ENCODE measurements around the gene SLC25A26.

Gene SLC25A26

GRCh38 chr3:66399529-66400232 lies 178.9 kb downstream of the SLC25A26 start:
- Histone ChIP-seq H3K27ac (peak overlapping the region; percentile 83), H3K36me3 (peaks cover 8% of the 10 kb centered on the region), H3K4me3 (ENCODE audit: low read depth, low read length) (no peak overlapping the region), H3K9me3 (ENCODE audit: severe bottlenecking) (no peaks in the 10 kb centered on the region), H3K27me3 (ENCODE audit: insufficient read depth, low read depth, severe bottlenecking) (no peaks in the 10 kb centered on the region)
- TF ChIP-seq CTCF (IDR thresholded peaks at IDR 0.05; ENCODE audit: low read depth, low read length), result no peak
- DNase-seq, result no peak

GRCh38 chr3:66400411-66401156 lies 179.8 kb downstream of the SLC25A26 start:
- H3K27me3 ChIP-seq (ENCODE audit: insufficient read depth, low read depth, severe bottlenecking), result no peaks in the 10 kb centered on the region
- no peak overlapping the region for H3K27ac ChIP-seq
- DNase-seq, result no peak
- peaks cover 8% of the 10 kb centered on the region for H3K36me3 ChIP-seq
- no peaks in the 10 kb centered on the region for H3K9me3 ChIP-seq (ENCODE audit: severe bottlenecking)
- H3K4me3 ChIP-seq (ENCODE audit: low read depth, low read length), result no peak overlapping the region
- no peak for TF ChIP-seq CTCF (IDR thresholded peaks at IDR 0.05; ENCODE audit: low read depth, low read length)

GRCh38 chr3:66401157-66401550 lies 180.4 kb downstream of the SLC25A26 start:
- H3K36me3 ChIP-seq, result peaks cover 4% of the 10 kb centered on the region
- no peak overlapping the region for H3K4me3 ChIP-seq (ENCODE audit: low read depth, low read length)
- DNase-seq, result no peak
- H3K27me3 ChIP-seq (ENCODE audit: insufficient read depth, low read depth, severe bottlenecking), result no peaks in the 10 kb centered on the region
- TF ChIP-seq CTCF (IDR thresholded peaks at IDR 0.05; ENCODE audit: low read depth, low read length), result no peak
- no peaks in the 10 kb centered on the region for H3K9me3 ChIP-seq (ENCODE audit: severe bottlenecking)
- H3K27ac ChIP-seq, result 0 out of 2 replicates have a peak overlapping the region, but pooled peaks have one; percentile 34

- no peak for TF ChIP-seq CTCF (IDR thresholded peaks at IDR 0.05; ENCODE audit: low read depth, low read length)
- Histone ChIP-seq H3K27me3 (ENCODE audit: insufficient read depth, low read depth, severe bottlenecking) (no peaks in the 10 kb centered on the region), H3K4me3 (ENCODE audit: low read depth, low read length) (no peak overlapping the region), H3K9me3 (ENCODE audit: severe bottlenecking) (no peaks in the 10 kb centered on the region), H3K27ac (no peak overlapping the region), H3K36me3 (peaks cover 4% of the 10 kb centered on the region)
- DNase-seq, result peak; percentile 38
Observed at GRCh38 chr3:66401675-66402491, 181.1 kb downstream of the SLC25A26 start.

DNA sequence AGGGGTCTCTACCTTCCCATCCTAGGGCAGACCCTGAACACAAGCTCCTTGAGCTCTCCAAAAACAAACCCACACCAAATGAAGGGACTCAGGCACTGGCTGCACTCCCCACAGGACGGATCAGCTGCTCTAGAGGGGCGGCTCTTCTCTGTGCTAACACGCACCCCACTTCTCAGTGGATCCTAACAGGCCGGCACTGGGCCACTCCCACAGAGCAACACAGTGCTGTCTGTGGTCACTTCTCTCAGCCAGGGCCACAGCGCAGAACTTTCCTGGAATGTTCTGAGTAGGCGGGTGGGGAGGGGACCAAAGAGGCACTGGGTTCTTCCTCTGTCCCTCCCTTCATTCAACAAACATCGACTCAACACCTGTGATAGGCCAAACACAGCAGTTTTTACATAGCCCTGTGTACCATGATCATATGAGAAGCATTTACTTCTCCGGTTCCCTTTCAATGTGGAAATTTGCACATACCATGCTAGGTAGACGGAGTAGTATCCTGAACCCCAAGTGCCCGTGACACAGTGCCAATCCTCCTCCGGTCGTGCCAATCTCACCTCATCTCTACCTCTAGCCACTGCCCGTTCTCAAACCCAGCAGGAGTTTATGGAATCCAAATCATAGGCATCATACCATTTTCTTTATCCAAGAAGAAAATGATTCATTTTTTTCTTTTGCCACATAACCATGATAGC lies 181.9 kb downstream of the SLC25A26 start:
- DNase-seq, result no peak
- H3K36me3 ChIP-seq, result peaks cover 2% of the 10 kb centered on the region; the same call in 1 of the 2 replicates
- no peak overlapping the region for H3K4me3 ChIP-seq (ENCODE audit: low read depth, low read length)
- H3K9me3 ChIP-seq (ENCODE audit: severe bottlenecking), result no peaks in the 10 kb centered on the region
- TF ChIP-seq CTCF (IDR thresholded peaks at IDR 0.05; ENCODE audit: low read depth, low read length), result no peak
- H3K27me3 ChIP-seq (ENCODE audit: insufficient read depth, low read depth, severe bottlenecking), result no peaks in the 10 kb centered on the region
- no peak overlapping the region for H3K27ac ChIP-seq

All from WERI-Rb-1 (cell line).